A549 (cell line): Measurements from ENCODE around the gene CEP85.

ENCODE experiments used
- CEBPB ChIP-seq, 2 experiments: fragments of >200 bp in 1 of 2; sonication (Bioruptor Twin) in 1 of 2; formaldehyde crosslinking in 1 of 2; IDR thresholded peaks; 2 replicates each; pipeline ENCODE4 v1.6.1; 2012 to 2016
- CHD2 ChIP-seq: fragments of 150-350 bp; IDR thresholded peaks from 2 replicates; pipeline ENCODE4 v1.6.1; 2014; ENCODE audit warnings: low read length; ENCODE audit not compliant: partially characterized antibody
- POLR2A ChIP-seq: IDR thresholded peaks from 2 replicates; pipeline ENCODE4 v1.6.1; 2012; ENCODE audit warnings: mild to moderate bottlenecking, low read length
- TF ChIP-seq, protein P1 (sequence below): fragments of >200 bp; sonication (Bioruptor Twin); formaldehyde crosslinking; IDR thresholded peaks from 3 replicates; pipeline ENCODE4 v1.5.1; 2016

DNA sequence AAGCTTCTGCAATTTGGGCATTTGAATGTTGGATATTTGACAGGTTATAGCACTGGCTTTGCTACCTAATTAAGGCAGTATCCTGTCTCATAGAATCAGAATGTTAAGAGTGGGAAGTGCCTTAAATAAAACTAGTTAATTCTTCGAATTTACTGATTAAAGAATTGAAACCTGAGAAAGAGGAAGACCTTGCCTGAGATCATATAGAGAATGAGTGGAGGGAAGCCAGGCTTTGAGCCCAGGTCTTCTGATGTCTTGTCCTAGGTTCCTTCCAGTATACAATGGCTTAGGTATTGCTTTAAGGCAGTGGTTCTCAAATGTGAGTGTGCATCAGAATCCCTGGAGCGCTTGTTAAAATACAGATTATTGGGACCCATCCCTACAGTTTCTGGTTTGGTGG is 25.0 kb downstream of the CEP85 start:
- TF ChIP-seq POLR2A (no peak), CEBPB (IDR thresholded peaks at IDR 0.05) (no peak), CHD2 (no peak)
- TF ChIP-seq, protein P1, sequence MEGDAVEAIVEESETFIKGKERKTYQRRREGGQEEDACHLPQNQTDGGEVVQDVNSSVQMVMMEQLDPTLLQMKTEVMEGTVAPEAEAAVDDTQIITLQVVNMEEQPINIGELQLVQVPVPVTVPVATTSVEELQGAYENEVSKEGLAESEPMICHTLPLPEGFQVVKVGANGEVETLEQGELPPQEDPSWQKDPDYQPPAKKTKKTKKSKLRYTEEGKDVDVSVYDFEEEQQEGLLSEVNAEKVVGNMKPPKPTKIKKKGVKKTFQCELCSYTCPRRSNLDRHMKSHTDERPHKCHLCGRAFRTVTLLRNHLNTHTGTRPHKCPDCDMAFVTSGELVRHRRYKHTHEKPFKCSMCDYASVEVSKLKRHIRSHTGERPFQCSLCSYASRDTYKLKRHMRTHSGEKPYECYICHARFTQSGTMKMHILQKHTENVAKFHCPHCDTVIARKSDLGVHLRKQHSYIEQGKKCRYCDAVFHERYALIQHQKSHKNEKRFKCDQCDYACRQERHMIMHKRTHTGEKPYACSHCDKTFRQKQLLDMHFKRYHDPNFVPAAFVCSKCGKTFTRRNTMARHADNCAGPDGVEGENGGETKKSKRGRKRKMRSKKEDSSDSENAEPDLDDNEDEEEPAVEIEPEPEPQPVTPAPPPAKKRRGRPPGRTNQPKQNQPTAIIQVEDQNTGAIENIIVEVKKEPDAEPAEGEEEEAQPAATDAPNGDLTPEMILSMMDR, result no peak
